ENCODE data around the gene HS3ST5. TPM values are rescaled to one million over a fixed set of nuclear protein-coding genes. Genes with fewer than 3 reads are reported as not detected.

The HS3ST5 gene
- total RNA-seq, 1 experiment from 2014 or later, result 14.4 TPM

- no peak overlapping the region for H3K56ac ChIP-seq (ENCODE audit: insufficient read length, low read depth, low read length)
- no peak overlapping the region for H3K9ac ChIP-seq (ENCODE audit: extremely low read depth, insufficient read length, low read length)
- WGBS (ENCODE audit: extremely low coverage, insufficient read length, low lambda C conversion rate), result no CpG with 5 or more reads among the region's 1 CpG
- no peak overlapping the region for H3K23ac ChIP-seq (ENCODE audit: insufficient read length, low read depth, low read length)
- DNase-seq, result no peak
- no peak overlapping the region for H3K27ac Mint-ChIP-seq
- no peaks in the 10 kb centered on the region for H3K23me2 ChIP-seq (ENCODE audit: insufficient read length, low read depth, low read length, poor library complexity, severe bottlenecking)
- H3K27me3 ChIP-seq (ENCODE audit: insufficient read depth, low read length), result no peaks in the 10 kb centered on the region
- no peak for TF ChIP-seq CTCF (conservative IDR thresholded peaks at IDR 0.05)
- H3K18ac ChIP-seq (ENCODE audit: insufficient read length, low read depth, low read length), result no peak overlapping the region
- H3K79me2 ChIP-seq (ENCODE audit: insufficient read depth, low read length), result no peaks in the 10 kb centered on the region
- H3K4ac ChIP-seq (ENCODE audit: low read depth, low read length), result no peak overlapping the region
- H4K91ac ChIP-seq (ENCODE audit: insufficient read length, low read depth, low read length), result no peak overlapping the region
- H4K5ac ChIP-seq (ENCODE audit: insufficient read length, low read depth, low read length), result no peak overlapping the region
- peaks cover 37 to 40% of the 10 kb centered on the region in 2 experiments for H3K4me1 Mint-ChIP-seq
- no peaks in the 10 kb centered on the region for H3K9me3 ChIP-seq (ENCODE audit: control insufficient read depth, low read depth, low read length)
- H2AK5ac ChIP-seq (ENCODE audit: insufficient read length, low read length), result no peak overlapping the region
- no peak overlapping the region for H3T11ph ChIP-seq (ENCODE audit: low read length)
- peaks cover 0 to 10% (median 0%) of the 10 kb centered on the region in 3 experiments; a peak in 2 of 7 replicates for H3K36me3 Mint-ChIP-seq (ENCODE audit: insufficient read depth in 1 of 3, low read depth in 3 of 3)
- no peak overlapping the region for H2AFZ ChIP-seq (ENCODE audit: low read length)
- no peaks in the 10 kb centered on the region for H3K27me3 Mint-ChIP-seq (ENCODE audit: low read depth)
- no peak overlapping the region for H4K8ac ChIP-seq (replicated peaks; ENCODE audit: insufficient read length, low read depth, low read length)
- no peak overlapping the region for H2BK120ac ChIP-seq (ENCODE audit: low read depth, low read length, poor library complexity, severe bottlenecking)
- H3K4me2 ChIP-seq (ENCODE audit: insufficient read depth, insufficient read length, low read length), result no peak overlapping the region
- H3K4me3 Mint-ChIP-seq, result no peak overlapping the region
- peaks cover 2% of the 10 kb centered on the region; the same call in 1 of the 2 replicates for H3K4me1 ChIP-seq (ENCODE audit: insufficient read depth, low read length)
- no peaks in the 10 kb centered on the region for H3K9me3 Mint-ChIP-seq
- no peak overlapping the region for H2BK12ac ChIP-seq (ENCODE audit: insufficient read length, low read depth, low read length)
- H4K20me1 ChIP-seq (ENCODE audit: control insufficient read depth, insufficient read depth, insufficient read length), result no peaks in the 10 kb centered on the region
- H2BK20ac ChIP-seq (ENCODE audit: low read depth, low read length, poor library complexity, severe bottlenecking), result no peak overlapping the region
- no peaks in the 10 kb centered on the region for H3K79me1 ChIP-seq (ENCODE audit: insufficient read depth, low read depth, low read length, poor library complexity, severe bottlenecking)
- no peak overlapping the region for H3K27ac ChIP-seq (ENCODE audit: insufficient read length, low read depth, low read length)
- no peak overlapping the region for H2BK15ac ChIP-seq (ENCODE audit: low read depth, low read length)
- H2BK5ac ChIP-seq (ENCODE audit: insufficient read length, low read length), result no peak overlapping the region
- no peak overlapping the region for H3K14ac ChIP-seq (ENCODE audit: insufficient read depth, low read length)
These were observed 39.6 kb upstream of the HS3ST5 start for GRCh38 chr6:114382406-114382805.
